LoVo (cell line): ENCODE data around the gene FOXD4L6.
"Not testable (repeated sequence)": the region's sequence is repeated elsewhere in the genome, so short reads cannot be mapped to it uniquely, and the experiment has no call there.

ENCODE experiments used
- DNase-seq: peaks from one replicate; pipeline ENCODE4 v3.0.0-alpha.2; 2016; ENCODE audit warnings: low spot score

Gene FOXD4L6

GRCh38 chr9:41100508-41100907, 28.0 kb downstream of the FOXD4L6 start:
- DNase-seq: not testable (repeated sequence)

DNA sequence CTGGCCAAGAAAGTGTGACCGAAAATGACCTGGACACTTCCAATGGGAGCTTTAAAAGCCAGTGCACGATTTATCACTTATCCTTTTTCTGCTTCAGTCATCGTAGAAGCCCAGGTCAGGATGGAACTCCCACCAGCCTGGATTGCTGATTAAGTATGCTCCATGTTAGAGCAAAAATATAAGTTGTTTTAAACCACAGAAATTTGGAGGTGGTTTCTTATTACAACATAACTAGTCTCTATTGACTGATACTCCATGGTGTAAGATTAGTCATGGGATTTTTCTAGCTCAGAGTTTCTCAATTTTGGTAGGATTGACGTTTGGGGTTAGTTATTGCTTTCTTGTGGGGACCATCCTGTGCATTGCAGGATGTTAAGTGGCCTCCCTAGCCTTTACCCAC, 29.7 kb downstream of the FOXD4L6 start:
- DNase-seq: not testable (repeated sequence)

DNA sequence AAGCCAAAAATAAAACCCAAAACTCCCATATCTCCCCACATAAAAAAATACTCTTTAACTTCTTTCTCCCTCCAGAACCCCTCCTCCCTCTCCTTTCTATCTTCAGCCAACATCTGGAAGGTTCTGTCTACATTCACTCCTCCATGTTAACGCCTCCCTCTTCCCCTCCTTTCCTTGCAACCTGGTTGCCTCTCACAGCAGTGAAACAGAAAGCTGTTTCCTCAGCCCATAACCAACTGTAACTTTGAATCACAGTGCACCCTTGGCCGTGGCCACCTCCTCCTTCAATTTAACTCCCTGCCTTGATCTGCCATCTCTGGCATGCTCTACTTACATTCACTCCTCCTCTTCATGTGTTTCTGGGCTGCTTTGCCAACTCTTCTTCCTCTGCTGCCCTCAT, 33.4 kb downstream of the FOXD4L6 start:
- not testable (repeated sequence) for DNase-seq

- DNase-seq: not testable (repeated sequence)
Measured at GRCh38 chr9:41094010-41094773, 34.3 kb downstream of the FOXD4L6 start.

DNA sequence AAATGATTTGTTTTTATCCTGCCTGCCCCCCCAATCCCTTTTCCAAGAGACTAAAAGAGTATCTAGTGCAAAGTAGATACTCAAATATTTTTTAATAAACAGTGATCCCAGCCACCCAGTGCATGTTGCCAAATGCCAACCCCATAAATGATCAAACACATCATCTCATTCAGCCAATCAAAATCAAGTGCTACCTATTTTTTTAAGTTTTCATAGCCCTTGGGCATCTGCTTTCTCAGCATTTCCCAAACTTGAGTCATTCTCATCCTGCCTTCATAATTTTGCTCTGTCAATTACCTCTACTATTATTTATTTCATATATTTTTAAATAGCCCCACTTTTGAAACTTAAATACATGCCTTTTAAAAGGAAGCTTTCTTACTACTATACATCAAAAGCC, 37.6 kb downstream of the FOXD4L6 start:
- DNase-seq: not testable (repeated sequence)

DNA sequence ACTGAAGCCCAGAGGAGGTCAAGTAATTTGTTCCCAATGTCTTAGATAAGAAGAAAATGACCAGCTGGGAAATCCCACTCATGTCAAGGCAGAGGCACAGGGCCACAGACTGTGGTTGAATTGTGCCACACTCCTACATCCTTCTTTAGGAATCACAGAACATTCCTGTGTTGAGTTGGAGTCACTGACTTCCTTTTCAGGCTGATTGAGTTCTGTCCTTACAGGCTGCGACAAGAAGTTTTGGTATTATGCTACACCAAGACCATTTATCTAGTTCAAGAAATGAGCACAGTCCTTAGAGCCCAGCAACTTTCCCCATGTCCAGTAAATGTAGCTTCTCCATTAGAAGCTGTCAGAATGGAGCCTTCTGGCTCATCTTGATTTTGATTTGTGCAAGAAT, 38.1 kb downstream of the FOXD4L6 start:
- not testable (repeated sequence) for DNase-seq

GRCh38 chr9:41088450-41089059, 39.9 kb downstream of the FOXD4L6 start:
- not testable (repeated sequence) for DNase-seq

- DNase-seq: not testable (repeated sequence)
Measured at GRCh38 chr9:41087929-41088328, 40.6 kb downstream of the FOXD4L6 start.

DNA sequence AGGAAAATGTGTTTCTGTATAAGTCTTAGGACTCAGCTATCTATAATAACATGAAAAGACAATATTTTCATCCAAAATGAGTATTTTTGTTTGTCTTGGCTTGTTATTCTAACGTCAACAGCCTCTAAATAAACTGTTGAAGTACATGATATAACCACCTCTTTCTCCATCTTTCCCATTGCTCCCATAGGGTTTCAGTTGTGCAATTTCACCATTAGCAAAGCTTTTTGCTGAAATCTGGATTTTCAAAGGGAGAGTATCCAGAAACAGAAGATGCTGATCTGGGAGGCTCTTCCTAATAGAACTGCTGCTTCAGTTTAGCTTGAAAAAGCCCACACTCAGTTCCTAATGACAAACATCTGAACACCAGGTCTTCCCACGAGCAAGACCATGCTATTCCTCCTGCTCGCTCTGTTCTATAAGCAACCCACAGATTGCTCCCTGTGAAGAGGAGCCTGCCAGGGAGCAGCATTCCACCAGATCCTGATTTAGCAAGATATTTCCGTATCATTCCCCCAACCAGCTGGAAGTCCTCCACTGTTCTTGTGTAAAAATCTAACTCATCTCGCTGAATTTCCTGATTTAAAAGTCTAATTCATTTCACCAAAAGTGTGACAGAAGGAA, 41.2 kb downstream of the FOXD4L6 start:
- not testable (repeated sequence) for DNase-seq

DNA sequence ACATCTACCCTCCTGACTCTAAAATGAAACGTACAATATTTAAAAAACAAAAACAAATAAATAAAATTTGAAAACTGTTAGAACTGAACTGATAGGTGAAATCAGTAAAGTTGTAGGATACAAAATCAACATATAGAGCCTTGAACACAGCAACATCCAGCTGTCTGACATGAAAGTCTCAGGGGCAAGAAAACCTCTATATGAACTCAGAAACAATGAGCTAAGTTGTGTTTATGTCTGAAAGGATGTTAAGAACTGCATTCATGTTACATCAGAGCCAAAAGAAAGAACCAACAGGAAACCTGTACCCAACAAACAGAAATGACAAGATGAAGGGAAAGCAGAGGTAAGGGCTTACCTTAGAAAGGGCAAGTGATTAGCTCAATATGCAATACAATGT, 41.8 kb downstream of the FOXD4L6 start:
- DNase-seq: not testable (repeated sequence)

GRCh38 chr9:41086215-41086614, 42.3 kb downstream of the FOXD4L6 start:
- not testable (repeated sequence) for DNase-seq

GRCh38 chr9:41082358-41082757, 46.1 kb downstream of the FOXD4L6 start:
- not testable (repeated sequence) for DNase-seq

- DNase-seq: not testable (repeated sequence)
Measured at GRCh38 chr9:41079464-41079863, 49.0 kb downstream of the FOXD4L6 start.

GRCh38 chr9:41077586-41077985, 50.9 kb downstream of the FOXD4L6 start:
- DNase-seq: not testable (repeated sequence)
